ENCODE measurements around the gene ADCY5.

- TF ChIP-seq CTCF (IDR thresholded peaks at IDR 0.05 in 8 of 11, conservative IDR thresholded peaks at IDR 0.05 in 3 of 11) (no peak), POLR2A (IDR thresholded peaks at IDR 0.05) (no peak), POLR2AphosphoS5 (IDR thresholded peaks at IDR 0.05) (no peak)
Observed at GRCh38 chr3:123467046-123467445, 18.2 kb upstream of the ADCY5 start.

All from spleen (tissue), 7 donors.